NCI-H748 treated with DMSO at 0.1 percent for 48 hours (cell line): Measurements from ENCODE around the gene KLHDC7B.

Source experiments
- DNase-seq: peaks from one replicate; lab custom pipeline; 2025; lab: John Stamatoyannopoulos, UW

Gene KLHDC7B

GRCh38 chr22:50595189-50595588, 49.5 kb downstream of the KLHDC7B start:
- DNase-seq = no peak

- no peak for DNase-seq
Measured at GRCh38 chr22:50597097-50597496, 51.4 kb downstream of the KLHDC7B start.

GRCh38 chr22:50599816-50600455, 54.2 kb downstream of the KLHDC7B start:
- no peak for DNase-seq

GRCh38 chr22:50600538-50600937, 54.8 kb downstream of the KLHDC7B start, which contains the start of gene MAPK8IP2:
MAPK8IP2 (plus strand) TSS chr22:50600793; CDS start chr22:50600819, 26 bp downstream.
- DNase-seq = peak; percentile 25
